Sciatic nerve (tissue), 2 donors: ENCODE results near the gene FAM171A1. TPM values are rescaled to one million over a fixed set of nuclear protein-coding genes. Genes with fewer than 3 reads are reported as not detected.
"Not testable (repeated sequence)": the region's sequence is repeated elsewhere in the genome, so short reads cannot be mapped to it uniquely, and the experiment has no call there.

ENCODE experiments used
- ATAC-seq: fragments of 200-7000 bp; cut with Tn5 transposase; one replicate; pipeline ENCODE4 v1.9.1; 2020; ENCODE audit warnings: mild to moderate bottlenecking, moderate library complexity
- DNase-seq: peaks from one replicate; pipeline ENCODE4 v3.0.0-alpha.2; 2020; ENCODE audit warnings: low spot score
- intact Hi-C: fragments of 100-400 bp; cut with DNase I; formaldehyde crosslinking; loops from one replicate; pipeline ENCODE4 v1.14.2; 2022
- total RNA-seq: library from RNA; stranded (reverse); fragmentation: NEBNext Ultra II Directional; extraction: Animal tissue kit (Norgen Biotek cat#: 25700); gene quantifications from one replicate; pipeline ENCODE4 v1.2.1, GENCODE V29; 2021
- donor health status: DM: no; HTN: no; CAD: no.
- donor health status: DM: no; HTN: no; CAD: no.

The FAM171A1 gene
- 32.6 TPM for total RNA-seq

DNA sequence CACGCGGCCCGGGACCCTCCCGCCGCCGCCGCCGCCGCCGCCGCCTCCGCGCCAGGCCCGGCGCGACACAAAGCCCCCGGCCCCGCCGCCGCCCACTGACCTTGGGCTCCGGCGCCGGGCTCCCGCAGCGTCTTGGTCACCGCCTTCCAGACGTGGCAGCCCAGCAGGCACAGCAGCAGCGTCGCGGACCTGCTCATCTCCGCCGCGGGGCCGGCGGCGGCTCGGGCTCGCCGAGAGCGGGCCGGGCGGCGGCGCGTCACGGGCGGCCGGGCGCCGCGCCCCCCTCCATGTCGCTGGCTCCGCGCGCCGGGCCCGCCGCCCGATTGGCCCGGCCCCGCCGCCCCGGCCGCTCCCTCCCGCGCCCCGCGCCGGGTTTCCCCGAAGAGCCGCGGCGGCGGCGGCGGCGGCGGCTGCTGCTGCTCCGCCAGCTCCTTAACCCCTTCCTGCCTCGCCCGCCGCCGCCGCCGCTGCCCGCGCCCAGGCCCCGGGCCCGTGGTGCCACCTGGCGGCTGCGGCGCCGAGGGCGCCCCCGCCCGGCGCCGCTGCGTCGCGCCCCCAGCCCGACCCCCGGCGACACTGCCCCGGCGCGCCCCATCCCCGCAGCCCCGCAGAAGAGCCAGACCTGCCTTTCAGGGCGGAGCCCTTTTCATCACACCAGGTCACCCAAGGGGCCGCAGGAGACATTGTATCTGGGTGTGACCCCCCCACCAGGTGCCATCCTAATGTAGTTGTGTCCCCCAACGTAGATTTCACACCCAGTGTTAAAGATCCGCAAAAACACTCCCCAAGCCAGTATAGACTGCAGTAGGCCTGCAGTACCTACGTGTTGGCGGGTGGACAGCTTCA, at the start of gene FAM171A1:
Gene FAM171A1 (minus strand): TSS at position 434 of the 846 bp plus-strand sequence. CDS start 237 bp downstream, at position 197.
- intact Hi-C loops = loop anchor here (10.0 kb wide), 1 partner anchor 156 kb away; no protein-coding TSS in a partner anchor
- ATAC-seq = peak; percentile 63
- peak; percentile 73 for DNase-seq

DNA sequence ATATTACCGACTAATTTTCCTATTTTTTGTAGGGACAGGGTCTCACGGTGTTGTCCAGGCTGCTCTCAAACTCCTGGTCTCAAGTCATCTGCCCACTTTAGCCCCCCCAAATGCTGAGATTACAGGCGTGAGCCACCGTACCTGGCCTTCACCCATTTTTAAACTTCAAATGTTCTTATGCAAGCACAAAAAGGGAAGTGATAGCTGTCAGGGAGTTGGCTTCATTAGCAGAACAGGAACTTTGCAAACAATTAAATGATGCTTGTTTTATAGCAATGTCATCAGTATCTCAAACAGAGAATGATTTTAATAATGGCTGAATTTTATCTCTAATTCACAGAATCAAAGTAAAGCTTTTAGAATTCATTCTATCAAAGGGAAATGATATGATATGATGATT, 49.8 kb upstream of the FAM171A1 start:
- DNase-seq (no peak), ATAC-seq (no peak)
- intact Hi-C loops = no loop called here

DNA sequence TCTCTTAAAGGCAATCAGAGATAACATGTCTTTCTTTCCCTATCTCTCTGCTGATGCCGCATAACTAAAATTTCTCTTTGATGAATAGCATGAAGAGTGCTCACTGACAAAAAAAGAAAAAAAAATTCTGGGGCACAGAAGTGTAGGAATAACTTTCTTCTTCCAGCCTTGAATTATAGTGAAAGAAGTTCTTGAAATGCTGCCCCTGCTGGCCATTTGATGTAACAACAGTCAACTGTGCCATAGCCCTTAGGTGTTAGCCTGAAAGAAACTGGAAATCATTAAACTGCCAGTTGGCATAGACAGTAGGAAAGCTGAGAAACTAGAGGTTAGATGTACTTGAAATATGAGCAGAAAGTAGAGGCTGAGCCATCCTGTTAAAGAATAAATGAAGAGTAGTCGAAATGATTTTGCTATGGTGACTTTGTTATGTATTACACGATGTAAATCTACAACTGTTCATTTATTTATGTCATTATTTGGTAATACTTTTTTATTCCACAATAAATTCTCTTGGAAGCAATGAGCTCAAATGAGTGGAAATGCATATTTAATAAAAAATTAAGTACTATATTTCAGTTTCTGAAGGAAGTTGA, 48.3 kb upstream of the FAM171A1 start:
- DNase-seq = no peak
- intact Hi-C loops = no loop called here
- peak; percentile 46 for ATAC-seq

DNA sequence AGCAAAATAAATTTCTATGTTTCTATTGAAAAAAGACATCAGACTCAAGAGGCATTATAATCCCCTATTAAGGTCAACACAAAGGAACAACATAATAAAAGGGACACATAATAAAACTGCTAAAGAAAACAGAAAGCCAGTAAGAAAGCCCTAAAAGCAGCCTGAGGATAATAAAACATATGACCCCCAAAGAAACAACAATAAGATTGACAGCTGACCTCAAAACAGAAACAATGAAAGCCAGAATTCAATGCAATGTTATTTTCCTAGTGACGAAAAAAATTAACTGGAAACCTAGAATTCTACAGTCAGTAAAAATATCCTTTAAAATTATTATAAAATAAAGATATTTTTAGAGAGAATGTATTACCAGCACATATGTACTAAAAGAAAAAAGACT, 44.9 kb upstream of the FAM171A1 start:
- intact Hi-C loops = no loop called here
- DNase-seq (no peak), ATAC-seq (no peak)

DNA sequence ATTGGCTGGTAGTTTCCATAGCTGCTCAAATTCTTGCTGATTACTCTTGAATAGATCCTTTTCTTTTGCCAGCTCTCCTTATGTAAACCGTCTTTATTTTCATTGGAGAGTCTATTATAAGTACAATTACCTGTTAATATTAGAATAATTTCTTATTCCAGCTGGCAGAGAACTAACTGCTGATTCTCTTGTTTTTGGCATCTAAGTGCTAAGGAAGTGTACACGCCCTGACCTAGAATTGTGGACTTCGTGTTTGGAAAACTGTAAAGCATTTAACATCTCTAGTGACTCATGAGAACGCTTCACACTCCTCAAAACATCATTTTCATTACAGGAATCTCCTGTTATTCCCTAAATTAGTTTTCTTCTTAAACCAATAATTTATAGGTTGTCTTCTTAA, 39.9 kb upstream of the FAM171A1 start:
- intact Hi-C loops = no loop called here
- ATAC-seq = no peak

DNA sequence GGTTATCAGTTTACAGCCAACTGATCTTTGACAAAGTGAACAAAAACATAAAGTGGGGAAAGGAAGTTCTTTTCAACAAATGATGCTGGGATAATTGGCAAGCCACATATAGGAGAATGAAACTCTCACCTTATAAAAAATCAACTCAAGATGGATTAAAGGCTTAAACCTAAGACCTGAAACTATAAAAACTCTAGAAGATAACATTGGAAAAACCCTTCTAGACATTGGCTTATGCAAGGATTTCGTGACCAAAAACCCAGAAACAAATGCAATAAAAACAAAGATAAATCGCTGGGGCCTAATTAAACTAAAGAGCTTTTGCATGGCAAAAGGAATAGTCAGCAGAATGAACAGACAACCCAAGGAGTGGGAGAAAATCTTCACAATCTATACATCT, 38.3 kb upstream of the FAM171A1 start:
- DNase-seq, intact Hi-C loops, ATAC-seq: not testable (repeated sequence)

More for the DNA sequence above, 39.9 kb upstream of the FAM171A1 start:
- no peak for DNase-seq

DNA sequence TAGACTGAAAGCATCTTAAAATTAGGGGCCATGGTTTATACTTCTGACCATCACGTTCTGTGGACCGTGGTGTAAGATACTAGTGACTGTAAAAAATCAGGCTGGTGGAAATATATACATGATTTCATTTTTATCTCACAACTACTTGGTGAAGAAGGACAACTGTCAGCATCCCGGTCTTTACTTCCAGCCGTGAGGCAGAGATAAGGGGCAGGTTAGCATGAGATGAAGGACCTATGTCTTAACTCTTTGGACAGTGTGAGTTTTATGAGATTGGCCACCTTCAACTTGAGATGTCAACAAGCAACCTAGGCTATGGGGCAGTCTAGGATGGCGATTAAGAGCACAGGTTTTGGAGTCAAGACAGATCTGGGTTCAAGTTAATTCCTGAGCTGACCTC, 37.5 kb upstream of the FAM171A1 start:
- no peak for ATAC-seq
- no peak for DNase-seq
- intact Hi-C loops = no loop called here

DNA sequence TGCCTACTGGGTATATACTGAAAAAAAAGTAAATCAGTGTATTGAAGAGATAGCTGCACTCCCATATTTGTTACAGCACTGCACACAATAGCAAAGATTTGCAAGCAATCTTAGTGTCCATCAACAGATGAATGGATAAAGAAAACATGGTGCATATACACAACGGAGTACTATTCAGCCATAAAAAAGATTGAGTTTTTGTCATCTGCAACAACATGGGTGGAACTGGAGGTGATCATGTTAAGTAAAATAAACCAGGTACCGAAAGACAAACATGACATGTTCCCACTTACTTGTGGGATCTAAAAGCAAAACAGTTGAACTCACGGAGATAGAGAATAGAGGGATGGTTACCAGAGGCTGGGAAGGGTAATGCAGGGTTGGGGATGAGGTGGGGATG, 34.2 kb upstream of the FAM171A1 start:
- DNase-seq (no peak), ATAC-seq (no peak)
- intact Hi-C loops = no loop called here

DNA sequence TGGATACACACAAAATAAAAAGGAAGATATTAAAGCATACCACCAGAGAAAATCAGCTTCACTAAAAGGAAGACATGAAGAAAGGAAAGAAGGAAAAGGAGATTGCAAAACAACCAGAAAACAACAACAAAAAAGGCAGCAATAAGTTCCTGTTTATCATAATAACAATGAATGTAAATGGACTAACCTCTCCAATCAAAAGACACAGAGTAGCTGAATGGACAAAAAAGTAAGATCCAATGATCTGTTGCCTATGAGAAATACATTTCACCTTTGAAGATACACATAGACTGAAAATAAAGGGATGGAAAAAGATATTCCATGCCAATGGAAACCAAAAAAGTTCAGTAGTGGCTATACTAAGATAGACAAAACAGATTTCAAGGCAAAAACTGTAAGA, 30.3 kb upstream of the FAM171A1 start:
- DNase-seq (no peak), ATAC-seq (no peak)
- intact Hi-C loops = no loop called here

DNA sequence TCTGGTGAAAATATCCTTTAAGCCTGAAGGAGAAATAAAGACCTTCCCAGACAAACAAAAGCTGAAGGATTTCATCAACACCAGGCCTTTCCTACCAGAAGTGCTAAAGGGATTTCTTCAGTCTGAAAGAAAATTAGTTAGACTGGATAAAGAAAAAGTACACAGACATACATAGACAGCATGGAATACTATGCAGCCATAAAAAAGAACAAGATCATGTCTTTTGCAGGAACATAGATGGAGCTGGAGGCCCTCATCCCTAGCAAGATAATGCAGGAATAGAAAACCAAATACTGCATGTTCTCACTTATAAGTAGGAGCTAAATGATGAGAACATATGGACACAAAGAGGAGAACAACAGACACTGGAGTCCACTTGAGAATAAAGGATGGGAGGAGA, 29.4 kb upstream of the FAM171A1 start:
- DNase-seq, intact Hi-C loops, ATAC-seq: not testable (repeated sequence)

DNA sequence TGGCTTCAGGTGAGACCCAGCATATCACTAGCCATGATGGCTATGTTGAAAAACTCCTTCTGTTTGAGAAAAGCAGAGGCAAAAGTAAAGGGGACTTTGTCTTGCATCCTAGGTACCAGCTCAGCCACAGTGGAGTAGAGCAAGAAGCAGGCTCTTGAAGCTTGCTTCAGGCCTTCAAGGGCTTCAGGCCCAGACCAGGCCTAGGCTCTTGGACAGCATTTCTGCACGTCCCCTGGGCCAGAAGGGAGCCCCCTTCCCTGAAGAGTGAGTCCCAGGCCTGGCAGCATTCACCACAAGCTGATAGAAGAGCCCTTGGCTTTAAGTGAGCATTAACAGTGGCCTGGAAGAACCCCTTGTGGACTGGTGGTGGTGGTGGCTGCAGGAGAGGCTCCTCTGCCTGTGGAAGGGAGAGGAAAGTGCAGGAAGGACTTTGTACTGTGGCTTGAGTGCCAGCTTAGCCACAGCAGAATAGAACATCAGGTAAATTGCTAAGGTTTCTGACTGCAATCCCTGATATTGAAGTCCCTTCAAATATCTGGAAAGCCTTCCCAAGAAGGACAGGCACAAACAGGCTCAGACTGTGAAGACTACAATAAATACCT, 28.1 kb upstream of the FAM171A1 start:
- intact Hi-C loops = no loop called here
- ATAC-seq = no peak
- DNase-seq = no peak

DNA sequence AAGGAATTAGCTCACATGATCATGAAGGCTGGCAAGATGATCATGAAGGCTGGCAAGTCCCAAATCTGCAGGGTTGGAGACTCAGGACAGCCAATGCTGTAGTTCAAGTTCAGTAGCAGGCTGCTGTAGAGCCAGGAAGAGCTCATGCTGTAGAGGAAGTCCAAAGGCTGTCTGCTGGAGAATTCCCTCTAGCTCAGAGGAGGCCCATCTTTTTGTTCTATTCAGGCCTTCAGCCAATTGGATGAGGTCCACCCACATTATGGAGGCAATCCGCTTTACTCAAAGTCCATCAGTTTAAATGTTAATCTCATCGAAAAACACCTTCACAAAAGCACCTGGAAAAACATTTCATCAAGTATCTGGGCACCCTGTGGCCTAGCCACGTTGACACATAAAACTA, 24.8 kb upstream of the FAM171A1 start:
- DNase-seq (no peak), ATAC-seq (no peak)
- intact Hi-C loops = no loop called here

DNA sequence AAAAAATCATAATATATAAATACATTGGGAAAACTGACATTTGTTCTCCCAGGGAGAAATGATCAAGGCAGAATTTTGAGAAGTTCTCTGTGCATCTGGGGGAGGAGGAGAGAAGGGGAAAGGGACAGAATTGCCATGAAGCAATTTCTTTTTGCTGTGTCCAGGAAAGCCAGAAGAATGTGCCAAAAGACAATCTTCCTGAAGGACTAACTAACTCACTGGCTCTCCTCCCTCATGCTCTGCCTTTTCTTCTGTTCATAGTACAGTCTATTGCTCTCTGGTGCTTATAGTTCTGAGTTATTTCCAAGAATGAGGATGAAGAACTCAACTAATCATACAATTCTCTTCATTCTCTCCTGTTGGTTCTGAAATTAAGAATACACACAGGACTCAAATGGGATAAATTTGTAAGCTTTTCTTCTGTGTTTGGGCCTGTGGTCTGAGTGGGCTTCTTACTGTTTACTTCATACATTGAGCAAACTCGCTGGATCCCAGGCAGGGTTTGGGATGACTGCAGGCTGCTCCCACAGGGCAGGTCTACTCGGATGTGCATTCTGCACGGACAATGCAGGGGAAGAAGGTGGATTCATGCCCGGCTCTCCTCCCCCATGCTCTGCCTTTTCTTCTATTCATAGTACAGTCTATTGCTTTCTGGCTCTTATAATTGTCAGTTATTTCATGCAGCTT, 22.2 kb upstream of the FAM171A1 start:
- ATAC-seq = no peak
- no peak for DNase-seq
- intact Hi-C loops = no loop called here

DNA sequence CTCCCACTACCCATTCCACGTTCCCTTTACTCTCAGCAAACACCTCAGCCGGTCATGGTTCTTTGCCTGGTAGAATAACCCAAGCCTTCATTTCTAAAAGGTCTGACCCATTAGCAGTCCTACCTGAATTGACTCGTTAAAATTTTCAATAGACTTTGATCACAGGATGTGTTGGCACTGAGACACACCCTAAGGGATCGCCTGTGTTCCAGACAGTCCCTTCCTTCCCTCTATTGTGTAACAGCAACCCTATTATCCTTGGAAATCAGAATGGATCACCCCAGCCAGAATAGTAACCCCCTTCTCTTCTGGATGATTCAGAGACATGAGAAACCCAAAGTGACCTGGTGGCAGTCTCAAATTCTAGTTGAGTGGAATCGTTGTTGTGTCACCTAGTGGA, 20.4 kb upstream of the FAM171A1 start:
- DNase-seq (no peak), ATAC-seq (no peak)
- intact Hi-C loops = no loop called here

DNA sequence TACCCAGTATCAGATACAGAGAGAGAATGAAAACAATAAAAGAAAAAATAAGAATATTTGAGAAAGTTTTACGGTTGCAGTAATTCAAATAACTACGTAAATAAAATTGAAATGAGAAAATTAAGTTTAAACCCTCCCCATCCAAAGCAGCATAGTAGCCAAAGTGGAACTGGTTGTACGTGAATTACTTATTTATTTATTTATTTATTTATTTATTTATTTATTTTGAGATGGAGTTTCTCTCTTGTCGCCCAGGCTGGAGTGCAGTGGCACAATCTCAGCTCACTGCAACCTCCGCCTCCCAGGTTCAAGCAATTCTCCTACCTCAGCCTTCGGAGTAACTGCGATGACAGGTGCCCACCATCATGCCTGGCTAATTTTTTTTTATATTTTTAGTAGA, 17.1 kb upstream of the FAM171A1 start:
- intact Hi-C loops, ATAC-seq, DNase-seq: not testable (repeated sequence)

DNA sequence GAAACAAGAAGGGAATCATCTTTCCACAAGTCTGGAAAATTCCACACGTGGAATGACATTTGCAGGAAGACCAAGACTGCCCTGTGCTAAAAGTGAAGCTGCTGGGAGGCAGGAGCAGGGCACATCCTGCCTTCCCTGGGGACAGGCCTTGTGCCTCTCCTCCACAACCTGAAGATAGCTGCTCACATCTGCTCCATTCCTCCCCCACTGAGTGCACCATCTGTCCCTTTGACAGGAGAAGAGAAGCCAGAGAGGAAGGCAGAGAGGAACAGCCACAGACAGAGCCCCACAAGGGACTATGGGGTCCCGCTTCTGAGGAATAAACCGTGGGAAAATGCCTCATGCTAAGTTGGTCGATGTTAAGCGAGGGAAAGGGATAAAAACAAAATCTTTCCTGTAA, 15.9 kb upstream of the FAM171A1 start:
- DNase-seq = no peak
- no peak for ATAC-seq
- intact Hi-C loops = no loop called here

DNA sequence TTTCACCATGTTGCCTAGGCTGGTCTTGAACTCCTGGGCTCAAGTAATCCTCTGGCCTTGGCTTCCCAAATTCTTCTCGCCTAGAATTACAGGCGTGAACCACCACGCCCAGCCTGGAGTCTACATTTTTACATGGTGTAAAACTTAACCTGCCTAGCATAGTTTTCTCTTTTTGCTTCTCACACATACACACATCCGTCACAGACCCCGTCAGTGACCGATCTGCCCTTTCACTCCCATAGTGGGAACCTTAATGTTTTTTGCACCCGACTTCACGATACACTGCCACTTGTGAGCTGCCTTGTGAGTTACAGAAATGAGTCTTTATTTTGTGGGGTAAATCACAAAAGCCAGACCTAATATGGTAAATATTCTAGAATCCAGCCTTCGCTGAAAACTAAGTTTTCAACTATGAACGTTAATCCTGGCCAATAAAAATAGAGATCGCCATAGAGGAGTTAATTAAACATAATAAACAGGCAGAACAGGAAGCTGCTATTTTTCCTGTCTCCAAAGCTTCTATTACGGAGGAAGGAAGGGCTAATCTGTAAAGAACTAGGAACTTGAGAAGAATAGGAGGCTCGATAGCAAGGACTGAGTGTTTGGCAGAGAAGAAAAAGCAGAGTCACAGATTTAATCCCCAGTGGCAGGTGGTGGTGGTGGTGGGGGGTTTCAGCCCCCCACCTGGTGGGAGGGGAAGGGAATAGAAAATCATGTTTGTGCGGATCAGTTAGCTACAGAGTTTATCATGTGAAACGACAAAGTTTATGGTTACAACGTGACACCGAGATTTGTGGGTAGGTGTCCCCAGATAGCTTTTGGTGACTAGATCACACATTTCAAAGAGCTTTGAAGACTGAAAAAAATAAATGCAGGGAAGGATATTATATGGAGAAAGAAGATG, 14.7 kb upstream of the FAM171A1 start:
- intact Hi-C loops = no loop called here
- ATAC-seq = no peak
- DNase-seq = no peak

DNA sequence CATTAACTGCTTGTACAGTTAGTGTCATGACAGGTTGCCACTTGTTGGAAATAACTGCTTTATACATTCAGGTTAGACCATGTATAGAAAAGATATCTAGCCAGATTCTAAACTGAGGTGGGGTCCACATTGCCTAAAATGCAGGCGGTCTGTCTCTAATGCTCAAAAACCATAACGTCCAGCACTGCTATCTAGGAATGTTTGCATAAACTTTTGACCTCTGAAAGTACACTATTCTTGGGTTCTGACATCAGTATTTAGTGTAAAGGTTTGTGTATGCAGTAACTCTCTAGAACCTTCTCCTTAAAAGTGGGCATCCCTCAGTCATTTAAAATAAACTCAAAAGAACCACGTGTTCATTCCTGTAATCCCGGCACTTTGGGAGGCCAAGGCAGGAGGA, 10.3 kb upstream of the FAM171A1 start:
- ATAC-seq (no peak), DNase-seq (no peak)
- intact Hi-C loops = no loop called here

DNA sequence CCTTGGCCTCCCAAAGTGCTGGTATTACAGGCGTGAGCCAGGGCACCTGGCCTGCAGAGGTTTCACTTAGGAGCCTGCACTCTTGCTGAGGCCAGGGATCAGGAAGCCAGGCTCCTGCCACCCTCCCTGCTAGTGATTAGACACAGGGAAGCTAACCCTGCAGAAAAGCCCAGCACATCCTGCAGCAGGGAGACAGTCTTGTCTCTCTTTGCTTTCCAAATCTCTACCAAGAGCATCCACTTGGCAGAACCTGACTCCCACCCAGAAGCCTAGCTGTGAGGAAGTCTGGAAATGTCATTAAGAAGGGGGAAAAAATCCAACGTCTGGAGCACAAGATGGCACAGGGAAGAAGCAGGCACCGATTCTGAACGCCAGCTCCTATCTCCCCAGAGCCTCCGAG, 8.0 kb upstream of the FAM171A1 start:
- ATAC-seq = no peak
- no peak for DNase-seq
- intact Hi-C loops = loop anchor here (10.0 kb wide), 1 partner anchor 164 kb away; no protein-coding TSS in a partner anchor
